Activated T-cell treated with anti-CD3 and anti-CD28 coated beads, Interleukin-2, amount 50 U/mL, for 48 hours (primary cell): ENCODE measurements around the gene ZNF541.

Source experiments
- DNase-seq, 2 experiments: peaks; one replicate each; pipeline ENCODE4 v3.0.0-alpha.2; 2020

Gene ZNF541

GRCh38 chr19:47544476-47544875, 28.5 kb downstream of the ZNF541 start:
- DNase-seq: no peak

DNA sequence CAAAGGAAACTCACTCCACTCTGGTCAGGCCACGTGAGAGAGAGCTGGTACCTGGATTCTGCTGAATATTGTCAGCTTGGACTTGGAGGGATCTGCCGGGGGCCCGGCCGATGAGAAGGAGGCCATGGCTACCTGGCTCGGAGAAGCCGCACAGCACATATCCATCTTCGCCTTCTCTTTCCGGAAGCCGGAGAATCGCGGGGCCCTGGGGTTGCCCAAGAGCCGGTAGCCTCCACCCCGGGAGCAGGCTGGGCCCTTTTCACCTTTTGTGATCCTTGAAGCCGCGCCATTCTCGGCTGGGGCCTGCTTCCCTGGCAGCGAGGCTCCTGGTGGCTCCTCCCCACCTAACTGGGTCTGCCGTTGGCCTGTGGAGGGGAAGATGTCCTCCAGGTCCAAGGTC, 28.9 kb downstream of the ZNF541 start:
- no peak for DNase-seq

- DNase-seq: no peak
These were observed 30.9 kb downstream of the ZNF541 start for GRCh38 chr19:47542030-47542475.

- no peak for DNase-seq
These were observed 31.4 kb downstream of the ZNF541 start for GRCh38 chr19:47541518-47541917.

DNA sequence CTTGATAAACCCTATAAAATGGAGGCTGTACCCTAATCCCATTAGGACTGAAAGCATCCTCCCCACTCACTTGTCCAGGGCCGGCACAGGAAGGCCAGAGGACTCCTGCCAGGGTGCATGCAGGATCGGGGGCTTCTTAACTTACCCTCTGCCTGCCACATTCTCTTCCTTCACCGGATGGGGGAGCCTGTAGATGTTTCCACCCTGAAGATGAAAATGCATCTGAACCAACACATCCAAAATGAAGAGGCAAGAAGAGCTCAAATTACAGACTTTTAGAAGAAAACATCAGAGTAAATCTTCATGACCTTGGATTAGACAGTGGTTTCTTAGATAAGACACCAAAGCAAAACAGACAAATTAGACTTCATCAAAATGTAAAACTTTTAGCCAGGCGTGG, 32.2 kb downstream of the ZNF541 start:
- no peak for DNase-seq

DNA sequence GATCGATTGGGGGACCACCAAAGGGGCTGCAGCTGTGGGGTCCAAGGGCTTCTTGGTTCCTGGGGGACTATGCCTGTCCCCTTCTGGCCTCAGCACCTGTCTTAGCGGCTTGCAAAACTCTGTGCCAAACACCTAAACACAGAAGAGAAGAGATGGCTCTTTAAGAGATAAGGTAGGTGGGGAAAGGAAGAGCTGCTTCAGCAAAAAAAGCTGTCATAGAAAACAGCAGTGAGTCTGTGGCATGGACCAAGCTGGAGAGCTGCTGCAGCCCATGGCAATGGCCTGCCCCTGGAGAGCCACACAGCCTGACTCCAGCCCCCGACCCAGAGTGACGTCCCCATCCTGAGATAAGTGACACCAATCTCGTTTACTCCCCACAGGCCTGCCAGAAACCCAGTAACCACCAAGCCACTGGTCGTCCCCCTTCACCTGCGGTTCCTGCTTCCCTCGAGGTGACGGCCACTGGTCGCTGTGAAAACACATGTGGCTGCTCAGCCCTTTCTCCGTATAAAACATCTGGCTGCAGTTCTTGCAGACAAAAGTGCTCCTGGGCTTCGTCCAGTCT, 33.1 kb downstream of the ZNF541 start:
- DNase-seq: no peak

GRCh38 chr19:47538812-47539211, 34.1 kb downstream of the ZNF541 start:
- DNase-seq: no peak

DNA sequence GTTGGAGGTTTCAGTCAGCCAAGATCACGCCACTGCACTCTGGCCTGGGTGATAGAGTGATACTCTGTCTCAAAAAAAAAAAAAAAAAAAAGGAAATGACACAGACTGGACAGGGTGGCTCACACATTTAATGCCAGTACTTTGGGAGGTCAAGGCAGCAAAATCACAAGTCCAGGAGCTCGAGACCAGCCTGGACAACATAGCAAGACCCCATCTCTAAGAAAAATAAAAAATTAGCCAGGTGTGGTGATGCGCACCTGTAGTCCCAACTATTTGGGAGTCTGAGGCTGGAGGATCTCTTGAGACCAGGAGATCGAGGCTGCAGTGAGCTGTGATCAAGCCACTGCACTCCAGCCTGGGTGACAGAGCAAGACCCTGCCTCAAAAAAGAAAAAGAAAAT, 35.5 kb downstream of the ZNF541 start:
- DNase-seq: no peak

DNA sequence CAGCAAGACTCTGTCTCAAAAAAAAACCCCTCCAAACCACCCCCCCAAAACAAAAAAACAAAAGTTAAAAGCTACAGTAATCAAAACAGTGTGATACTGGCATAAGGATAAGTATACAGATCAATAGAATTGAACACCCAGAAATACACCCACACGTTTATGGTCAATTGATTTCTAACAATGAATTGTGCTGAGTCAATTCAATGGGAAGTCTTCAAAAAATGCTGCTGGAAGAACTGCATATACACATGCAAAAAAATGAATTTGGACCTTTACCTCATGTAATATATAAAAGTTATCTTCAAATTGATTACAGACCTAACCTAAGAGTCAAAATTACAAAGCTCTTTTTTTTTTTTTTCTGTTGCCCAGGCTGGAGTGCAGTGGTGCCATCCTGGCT, 38.3 kb downstream of the ZNF541 start:
- no peak for DNase-seq

DNA sequence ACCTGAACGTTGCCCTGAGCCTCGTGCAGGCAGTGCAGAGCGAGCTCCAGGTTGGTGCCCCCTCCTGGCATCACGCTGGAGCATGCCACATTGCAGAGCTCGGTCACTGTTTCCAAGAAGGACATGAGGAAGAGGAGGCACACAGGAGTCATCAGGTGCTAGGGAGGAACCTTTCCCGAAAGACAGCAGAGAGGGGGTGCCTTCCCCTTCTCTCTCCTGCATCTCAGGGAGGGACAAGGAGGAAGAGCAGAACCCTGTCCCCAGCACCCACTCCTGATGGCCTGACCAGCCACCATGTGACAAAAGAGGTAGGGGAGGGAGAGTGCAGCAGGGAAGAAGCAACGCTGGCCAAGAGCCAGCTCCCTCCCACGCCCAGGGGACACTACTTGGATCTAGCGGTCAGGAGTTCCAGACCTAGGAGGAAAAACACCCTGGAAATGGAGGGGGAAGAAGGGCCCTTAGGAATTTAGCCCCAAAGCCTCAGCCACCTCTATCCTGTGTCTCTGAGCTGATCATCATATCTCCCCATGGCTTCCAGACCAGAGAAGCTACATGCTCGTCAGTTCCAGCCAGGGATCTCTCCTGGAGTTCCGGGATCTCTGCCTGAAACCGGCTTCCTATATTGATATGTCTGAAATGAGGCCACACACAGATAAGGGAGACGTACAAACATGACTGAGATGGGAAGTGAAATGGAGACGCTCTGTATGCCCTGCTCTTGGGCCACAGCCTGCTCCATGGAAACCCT, 41.1 kb downstream of the ZNF541 start:
- no peak for DNase-seq

- DNase-seq: no peak
These were observed 43.8 kb downstream of the ZNF541 start for GRCh38 chr19:47529018-47529742.

DNA sequence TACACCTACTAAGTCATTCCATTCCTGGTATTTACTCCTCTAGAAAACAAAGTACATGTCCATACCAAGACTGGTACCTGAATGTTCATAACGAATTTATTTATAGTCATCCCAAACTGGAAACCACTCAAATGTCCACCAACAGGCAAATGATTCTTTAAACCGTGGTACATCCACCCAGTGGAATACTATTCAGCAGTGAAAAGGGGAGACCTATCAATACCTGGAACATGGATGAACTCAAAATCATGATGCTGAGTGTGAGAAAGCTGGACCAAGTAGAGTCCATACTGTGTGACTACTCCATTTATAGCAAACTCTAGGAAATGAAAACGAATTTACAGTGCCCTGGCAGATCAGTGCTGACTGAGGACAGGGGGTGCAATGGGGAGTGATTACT, 46.1 kb downstream of the ZNF541 start:
- DNase-seq: no peak

DNA sequence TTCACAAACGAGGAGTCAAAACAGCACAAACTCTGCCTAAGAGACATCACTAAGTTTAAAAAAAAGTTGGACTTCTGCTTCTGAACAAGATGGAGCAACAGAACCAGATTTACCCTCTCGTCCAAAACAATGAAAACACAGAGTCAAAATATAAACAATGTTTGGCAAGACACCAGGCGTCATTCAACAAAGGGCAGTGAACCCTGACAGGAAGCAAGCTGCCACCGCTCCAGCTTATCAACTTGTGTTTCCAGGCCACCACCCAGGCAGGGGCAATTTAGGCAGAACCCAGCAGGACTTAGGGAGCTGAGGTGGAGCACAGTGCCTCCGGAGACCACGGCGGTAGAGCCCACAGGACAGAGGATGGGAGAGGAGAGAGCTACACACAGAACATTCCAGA, 49.5 kb downstream of the ZNF541 start:
- DNase-seq: no peak
